K562 (cell line): Measurements from ENCODE around the gene PGM2L1. TPM values are rescaled to one million over a fixed set of nuclear protein-coding genes. Genes with fewer than 3 reads are reported as not detected.

ENCODE experiments used
- ATAC-seq: fragments of 200-7000 bp; cut with Tn5 transposase; 3 replicates; pipeline ENCODE4 v1.9.1; 2020; ENCODE audit warnings: moderate library complexity
- BruUV-seq: library from RNA; stranded (reverse); fragments of 400-500 nt; replicated peaks from 2 replicates; lab custom pipeline; 2021; lab: Mats Ljungman, UMichigan
- CTCF ChIA-PET: fragments of 300-600 bp; formaldehyde crosslinking; extraction: SDS; loops from one replicate; lab custom pipeline; 2021; ENCODE audit warnings: low intra/inter-chr PET ratio; lab: Yijun Ruan, JAX
- POLR2A ChIA-PET: fragments of 300-600, 350-650 bp; sonication (Branson Sonifier 250); formaldehyde crosslinking; extraction: SDS; loops from one replicate; lab custom pipeline; 2021; ENCODE audit warnings: antibody characterized with exemption, inconsistent platforms; lab: Yijun Ruan, JAX
- DNase-seq, 4 experiments: peaks; one replicate each; pipeline versions ENCODE4 v3.0.0 to v3.0.0-alpha.2; 2011 to 2018; ENCODE audit warnings: low spot score in 3 of 4, mixed read lengths in 3 of 4; ENCODE audit errors: extremely low read depth in 1 of 4
- FAIRE-seq: peaks from 2 replicates; lab custom pipeline; 2011; peaks lifted over from hg19 to GRCh38; lab: Jason Lieb, UNC
- H2AFZ ChIP-seq: 2 replicates; pipeline ENCODE4 v1.6.0; 2011; ENCODE audit warnings: low read depth, low read length, control low read depth, inconsistent platforms
- H3K27ac ChIP-seq: fragments of 200-600 bp; 3 replicates; pipeline ENCODE4 v1.8.0; 2011; ENCODE audit warnings: low read depth, mild to moderate bottlenecking, control low read depth, inconsistent platforms, low read length, moderate library complexity, mixed read lengths; ENCODE audit errors: extremely low read depth
- H3K27me3 ChIP-seq, 2 experiments: fragments of 300-600 bp in 1 of 2; 2 replicates in 1 of 2; 3 replicates in 1 of 2; pipeline versions ENCODE4 v1.6.0 to v1.8.0; 2011; ENCODE audit warnings: inconsistent platforms in 2 of 2, low read length in 2 of 2, mild to moderate bottlenecking in 1 of 2, mixed read lengths in 1 of 2, moderate library complexity in 1 of 2; ENCODE audit not compliant: control insufficient read depth in 2 of 2, insufficient read depth in 2 of 2
- H3K36me3 ChIP-seq: fragments of 300-600 bp; 3 replicates; pipeline ENCODE4 v1.8.0; 2011; ENCODE audit warnings: mild to moderate bottlenecking, low read length, inconsistent platforms; ENCODE audit not compliant: control insufficient read depth, insufficient read depth
- H3K4me1 ChIP-seq, 2 experiments: fragments of 200-600 bp in 1 of 2; replicated peaks in 1 of 2; 2 replicates in 1 of 2; 3 replicates in 1 of 2; pipeline versions ENCODE4 v1.5.1 to v1.8.0; 2011; ENCODE audit warnings: inconsistent platforms in 2 of 2, low read length in 2 of 2, mild to moderate bottlenecking in 1 of 2, mixed read lengths in 1 of 2, moderate library complexity in 1 of 2; ENCODE audit not compliant: control insufficient read depth in 2 of 2, insufficient read depth in 2 of 2
- H3K4me2 ChIP-seq: 2 replicates; pipeline ENCODE4 v1.6.1; 2011; ENCODE audit warnings: low read length, control low read depth, inconsistent platforms, mixed read lengths; ENCODE audit not compliant: insufficient read depth
- H3K4me3 ChIP-seq: fragments of 200-600 bp; sonication (generic), shearing (Covaris generic); 2 replicates; pipeline ENCODE4 v1.5.1; 2016; ENCODE audit warnings: control low read depth, inconsistent platforms
- H3K79me2 ChIP-seq: fragments of 200-600 bp; 3 replicates; pipeline ENCODE4 v1.8.0; 2011; ENCODE audit warnings: low read length, inconsistent platforms; ENCODE audit not compliant: control insufficient read depth, insufficient read depth
- H3K9ac ChIP-seq, 2 experiments: 2 replicates each; pipeline versions ENCODE4 v1.6.0 to v1.6.1; 2011; ENCODE audit warnings: low read depth in 2 of 2, low read length in 2 of 2, control low read depth in 1 of 2, inconsistent platforms in 1 of 2, mild to moderate bottlenecking in 1 of 2, mixed read lengths in 1 of 2; ENCODE audit not compliant: insufficient read depth in 1 of 2
- H3K9me1 ChIP-seq: one replicate; pipeline ENCODE4 v1.6.0; 2011; ENCODE audit warnings: inconsistent platforms, mild to moderate bottlenecking, low read length, moderate library complexity; ENCODE audit not compliant: control insufficient read depth, insufficient read depth
- H3K9me3 ChIP-seq: replicated peaks from 2 replicates; pipeline ENCODE4 v1.5.1; 2011; ENCODE audit warnings: low read depth, low read length, inconsistent platforms; ENCODE audit not compliant: control insufficient read depth, insufficient read depth
- H4K20me1 ChIP-seq: replicated peaks from 2 replicates; pipeline ENCODE4 v1.6.1; 2011; ENCODE audit warnings: low read length, inconsistent platforms, mixed read lengths; ENCODE audit not compliant: control insufficient read depth, insufficient read depth
- CEBPB ChIP-seq: fragments of 450-650 bp; IDR thresholded peaks from 2 replicates; pipeline ENCODE4 v1.6.1; 2016; ENCODE audit warnings: missing genetic modification characterization, missing compliant biosample characterization
- FUS ChIP-seq: fragments of 200-400 bp; formaldehyde crosslinking; optimal IDR thresholded peaks from 2 replicates; pipeline ENCODE3; 2017; ENCODE audit warnings: low read depth, low read length
- GABPB2 ChIP-seq: fragments of 250-450 bp; sonication (Bioruptor Pico); conservative IDR thresholded peaks from 2 replicates; pipeline ENCODE4 v1.5.1; 2021; ENCODE audit warnings: mild to moderate bottlenecking
- NR4A1 ChIP-seq, 2 experiments: fragments of 250-450 bp in 1 of 2; fragments of 450-650 bp in 1 of 2; sonication (Bioruptor Pico) in 1 of 2; IDR thresholded peaks; 2 replicates each; pipeline versions ENCODE4 v1.4.0 to v1.6.1; 2016 to 2020; ENCODE audit warnings: mild to moderate bottlenecking in 2 of 2, missing compliant biosample characterization in 1 of 2, missing genetic modification characterization in 1 of 2, moderate library complexity in 1 of 2
- SMARCA5 ChIP-seq: fragments of 450-650 bp; IDR thresholded peaks from 2 replicates; pipeline ENCODE4 v1.6.1; 2016
- SMARCC2 ChIP-seq: fragments of 450-650 bp; IDR thresholded peaks from 2 replicates; pipeline ENCODE4 v1.6.1; 2017; ENCODE audit warnings: antibody characterized with exemption, moderate library complexity, mild to moderate bottlenecking, low read depth
- SUPT5H ChIP-seq: fragments of 450-650 bp; IDR thresholded peaks from 2 replicates; pipeline ENCODE4 v1.6.1; 2016
- ZNF24 ChIP-seq: fragments of 450-650 bp; IDR thresholded peaks from 2 replicates; pipeline ENCODE4 v1.6.1; 2016
- ZNF589 ChIP-seq: fragments of 200-800 bp; sonication (Bioruptor generic); IDR thresholded peaks from 2 replicates; pipeline ENCODE4 v1.6.1; 2016; ENCODE audit warnings: low read depth, missing genetic modification characterization, missing compliant biosample characterization
- ZNF75A ChIP-seq: fragments of 450-650 bp; formaldehyde crosslinking; IDR thresholded peaks from 2 replicates; pipeline ENCODE4 v1.4.0; 2020; ENCODE audit warnings: mild to moderate bottlenecking
- WGBS: fragments of 100-300 bp; shearing (Covaris generic); methylation state at CpG from one replicate; pipeline ENCODE4 v1.1.6; 2016; ENCODE audit warnings: low coverage, mixed read lengths; ENCODE audit not compliant: insufficient coverage; ENCODE audit errors: missing lambda C conversion rate; 5-methylcytosine and 5-hydroxymethylcytosine counted together
- in situ Hi-C: fragments of 300-500 bp; cut with MboI; formaldehyde crosslinking; loops from 4 replicates; pipeline ENCODE4 v1.15.0; 2018; ENCODE audit warnings: inconsistent platforms, mixed read lengths
- intact Hi-C: fragments of 100-400 bp; cut with micrococcal nuclease; formaldehyde crosslinking; loops from 2 replicates; pipeline ENCODE4 v1.14.2; 2022
- polyA plus RNA-seq, 8 experiments: library from polyadenylated mRNA; depleted of rRNA in 4 of 8; stranded (reverse) in 5 of 8; unstranded in 3 of 8; fragments of >200 nt; fragmentation: Nextera tagmentation in 2 of 8; fragmentation: Illumina TruSeq in 1 of 8; extraction: Ambion mirVana in 2 of 8; extraction: Trizol in 1 of 8; gene quantifications; 2 replicates each; pipeline versions ENCODE4 v1.2.1 to v1.2.3, GENCODE V29; 2011 to 2014; ENCODE audit warnings: inconsistent platforms in 1 of 8, missing spikeins in 1 of 8
- total RNA-seq, 7 experiments: library from RNA; depleted of rRNA in 6 of 7; stranded (reverse); fragments of >200 nt in 6 of 7; fragmentation: Illumina TruSeq in 2 of 7; extraction: Trizol in 2 of 7; gene quantifications; 2 replicates each; pipeline versions ENCODE4 v1.2.1 to v1.2.3, GENCODE V29; 2011 to 2021; ENCODE audit warnings: low replicate concordance in 1 of 7
- TF ChIP-seq, protein P1 (sequence below): fragments of 250-450 bp; sonication (Bioruptor Pico); IDR thresholded peaks from 2 replicates; pipeline ENCODE4 v1.4.0; 2020; ENCODE audit warnings: borderline replicate concordance
- TF ChIP-seq, protein P2 (sequence below): fragments of 250-450 bp; sonication (Bioruptor Pico); IDR thresholded peaks from 2 replicates; pipeline ENCODE4 v1.8.0; 2022; ENCODE audit warnings: inconsistent platforms

PGM2L1 gene
- total and polyA plus RNA-seq, 9 of the 15 experiments (the other 6 are each of a cell fraction or from before 2014, with no cell fraction given): 0.32 to 0.95 (median 0.63) TPM

DNA sequence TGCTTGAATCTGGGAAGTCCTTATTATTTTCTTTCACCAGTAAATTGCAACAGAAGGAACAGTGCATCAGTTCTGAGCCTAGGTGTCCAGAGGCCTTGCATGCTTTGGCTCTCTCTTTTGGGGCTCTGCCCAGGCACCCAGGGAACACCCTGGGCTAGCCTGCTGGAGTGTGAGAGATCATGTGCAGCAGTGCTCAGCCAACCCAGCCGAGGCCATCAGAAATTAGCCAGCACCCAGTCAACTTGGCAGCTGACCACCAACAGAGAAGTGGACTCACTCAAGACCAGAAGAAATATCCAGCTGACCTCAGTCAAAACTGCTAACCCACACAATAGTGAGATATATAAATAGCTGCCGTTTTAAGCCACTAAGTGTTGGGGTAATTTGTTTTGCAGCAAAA, 75.6 kb downstream of the PGM2L1 start:
- H3K79me2 ChIP-seq: no peaks in the 10 kb centered on the region
- no peak for TF ChIP-seq ZNF24
- TF ChIP-seq, protein P1, sequence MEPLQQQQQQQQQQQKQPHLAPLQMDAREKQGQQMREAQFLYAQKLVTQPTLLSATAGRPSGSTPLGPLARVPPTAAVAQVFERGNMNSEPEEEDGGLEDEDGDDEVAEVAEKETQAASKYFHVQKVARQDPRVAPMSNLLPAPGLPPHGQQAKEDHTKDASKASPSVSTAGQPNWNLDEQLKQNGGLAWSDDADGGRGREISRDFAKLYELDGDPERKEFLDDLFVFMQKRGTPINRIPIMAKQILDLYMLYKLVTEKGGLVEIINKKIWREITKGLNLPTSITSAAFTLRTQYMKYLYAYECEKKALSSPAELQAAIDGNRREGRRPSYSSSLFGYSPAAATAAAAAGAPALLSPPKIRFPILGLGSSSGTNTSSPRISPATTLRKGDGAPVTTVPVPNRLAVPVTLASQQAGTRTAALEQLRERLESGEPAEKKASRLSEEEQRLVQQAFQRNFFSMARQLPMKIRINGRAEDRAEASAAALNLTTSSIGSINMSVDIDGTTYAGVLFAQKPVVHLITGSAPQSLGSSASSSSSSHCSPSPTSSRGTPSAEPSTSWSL (CRISPR knock-in tag): no peak
- no peak for TF ChIP-seq SUPT5H
- no peak for TF ChIP-seq ZNF589 (CRISPR knock-in tag)
- TF ChIP-seq ZNF75A: no peak
- TF ChIP-seq, protein P2, sequence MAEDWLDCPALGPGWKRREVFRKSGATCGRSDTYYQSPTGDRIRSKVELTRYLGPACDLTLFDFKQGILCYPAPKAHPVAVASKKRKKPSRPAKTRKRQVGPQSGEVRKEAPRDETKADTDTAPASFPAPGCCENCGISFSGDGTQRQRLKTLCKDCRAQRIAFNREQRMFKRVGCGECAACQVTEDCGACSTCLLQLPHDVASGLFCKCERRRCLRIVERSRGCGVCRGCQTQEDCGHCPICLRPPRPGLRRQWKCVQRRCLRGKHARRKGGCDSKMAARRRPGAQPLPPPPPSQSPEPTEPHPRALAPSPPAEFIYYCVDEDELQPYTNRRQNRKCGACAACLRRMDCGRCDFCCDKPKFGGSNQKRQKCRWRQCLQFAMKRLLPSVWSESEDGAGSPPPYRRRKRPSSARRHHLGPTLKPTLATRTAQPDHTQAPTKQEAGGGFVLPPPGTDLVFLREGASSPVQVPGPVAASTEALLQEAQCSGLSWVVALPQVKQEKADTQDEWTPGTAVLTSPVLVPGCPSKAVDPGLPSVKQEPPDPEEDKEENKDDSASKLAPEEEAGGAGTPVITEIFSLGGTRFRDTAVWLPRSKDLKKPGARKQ (CRISPR knock-in tag): no peak
- TF ChIP-seq CEBPB (tag): no peak
- no peak for TF ChIP-seq SMARCC2
- TF ChIP-seq GABPB2: no peak
- no peak for TF ChIP-seq FUS
- TF ChIP-seq NR4A1 (CRISPR knock-in tag; IDR thresholded peaks at IDR 0.05): no peak
- no peak for TF ChIP-seq NR4A1 (tag; IDR thresholded peaks at IDR 0.05)
- TF ChIP-seq SMARCA5: no peak
- TF ChIP-seq, all 486 proteins: peak for 0
- intact Hi-C loops (loop anchor here (5.0 kb wide), 2 partner anchors 65 to 125 kb away; no protein-coding TSS in a partner anchor), in situ Hi-C loops (loop anchor here (10.0 kb wide), 2 partner anchors 122 to 368 kb away; partner anchors contain the start of gene DNAJB13)
- Histone ChIP-seq H3K9ac (no peak overlapping the region), H4K20me1 (no peaks in the 10 kb centered on the region), H3K9me3 (no peaks in the 10 kb centered on the region), H3K36me3 (no peaks in the 10 kb centered on the region), H3K27me3 (peaks cover 0 to 10% of the 10 kb centered on the region in 2 experiments; a peak in 1 of 5 replicates), H3K4me2 (no peak overlapping the region), H2AFZ (no peak overlapping the region), H3K27ac (no peak overlapping the region), H3K4me3 (no peak overlapping the region), H3K4me1 (peaks cover 0 to under 1% of the 10 kb centered on the region in 2 experiments; a peak in 2 of 5 replicates), H3K9me1 (no peaks in the 10 kb centered on the region)
- POLR2A ChIA-PET: interaction anchor here (0.9 to 1.2 kb wide), 2 partner anchors 15 to 25 kb away, joined by 3 read pairs; no protein-coding TSS in a partner anchor
- ATAC-seq (no peak), DNase-seq (no peak), FAIRE-seq (no peak)
- CTCF ChIA-PET: no interaction called here
- BruUV-seq: no TSS peak
- 0% methylated on average over 2 of the region's 2 CpGs for WGBS
